HG03558 (cell line): ENCODE data around the gene QKI.
"Not testable (repeated sequence)": the region's sequence is repeated elsewhere in the genome, so short reads cannot be mapped to it uniquely, and the experiment has no call there.

Experiments
- ATAC-seq: cut with Tn5 transposase; IDR thresholded peaks from one replicate; pipeline ENCODE4 v1.9.1; 2021; ENCODE audit warnings: moderate number of reproducible peaks; ENCODE audit not compliant: unreplicated experiment; ENCODE audit errors: extremely low read depth

QKI gene

GRCh38 chr6:163414117-163414945 lies at the start of gene QKI:
Gene QKI, plus strand, starts transcription at chr6:163414718. Its CDS starts 476 bp downstream, at chr6:163415194.
- ATAC-seq, result peak; percentile 18

DNA sequence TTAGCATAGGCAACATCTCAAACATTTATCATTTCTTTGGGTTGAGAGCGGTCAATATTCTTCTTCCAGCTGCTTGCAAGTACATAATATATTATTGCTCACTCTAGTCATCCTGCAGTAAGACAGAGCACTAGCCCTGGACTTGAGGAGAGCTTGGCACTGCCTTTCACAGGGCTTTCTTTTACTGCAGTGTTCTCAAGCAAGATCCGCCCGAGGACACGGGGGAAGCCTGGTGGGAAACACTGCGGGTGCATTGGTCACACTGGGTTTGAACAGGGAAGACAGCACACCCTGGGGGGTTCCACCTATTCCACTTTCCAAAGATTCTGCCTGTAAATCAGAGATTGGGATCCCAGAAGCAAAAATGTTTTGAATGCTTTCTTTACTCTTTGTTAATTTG lies 48.2 kb upstream of the QKI start:
- ATAC-seq, result no peak

DNA sequence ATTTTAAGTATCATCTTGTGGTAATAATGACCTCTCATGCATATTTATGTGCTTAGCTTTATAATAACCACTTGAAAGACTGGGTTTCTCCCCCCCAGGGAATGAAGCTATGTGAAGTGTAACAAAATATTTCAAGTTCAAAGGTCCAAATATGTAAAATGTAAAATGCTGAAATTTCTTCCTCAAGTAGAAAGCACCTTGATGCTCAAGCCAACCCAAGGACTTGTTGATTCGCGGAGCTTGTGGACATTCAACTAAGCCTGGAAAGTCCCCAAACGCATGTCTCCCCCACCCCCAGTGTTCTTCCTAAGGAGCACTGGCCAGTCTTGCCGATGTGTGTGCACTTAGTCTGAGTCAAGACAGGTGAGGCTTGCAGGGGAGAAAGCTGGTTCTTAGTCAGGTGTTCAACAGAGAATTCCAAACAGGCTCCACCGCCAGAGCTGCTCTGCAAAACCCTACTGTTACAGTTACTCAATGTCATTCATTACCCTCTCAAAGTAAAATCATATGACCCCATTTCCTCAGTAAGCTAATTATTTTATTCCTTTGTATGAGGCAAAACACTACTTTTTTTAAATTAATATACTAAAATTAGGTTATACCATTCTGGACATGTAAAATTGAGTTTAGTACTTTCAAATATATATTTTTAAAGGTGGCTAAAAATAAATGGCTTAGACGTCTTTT lies 46.9 kb upstream of the QKI start:
- ATAC-seq, result no peak

DNA sequence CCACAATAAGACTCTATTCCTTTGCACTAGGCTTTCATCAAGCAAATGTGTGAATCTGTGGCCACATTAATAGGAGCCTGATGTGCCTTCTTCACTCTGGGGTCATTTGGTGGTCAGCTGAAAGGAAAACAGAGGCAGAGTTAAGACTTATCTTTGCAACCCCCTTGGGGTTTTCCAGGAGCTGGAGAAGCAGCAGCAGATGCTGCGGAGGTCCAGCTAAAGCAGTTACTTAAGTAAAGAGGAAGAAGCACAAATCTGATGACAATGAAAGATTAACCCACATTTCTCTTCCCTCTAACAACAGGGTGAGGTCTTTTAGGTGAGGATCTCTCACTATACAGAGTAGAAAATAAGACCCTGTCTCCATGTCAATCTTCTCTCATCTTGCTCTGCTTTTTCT lies 45.4 kb upstream of the QKI start:
- ATAC-seq, result no peak

- ATAC-seq, result no peak
Observed at GRCh38 chr6:163369628-163370365, 44.7 kb upstream of the QKI start.

- ATAC-seq, result no peak
Observed at GRCh38 chr6:163370464-163371117, 43.9 kb upstream of the QKI start.

- no peak for ATAC-seq
Observed at GRCh38 chr6:163371129-163371528, 43.4 kb upstream of the QKI start.

DNA sequence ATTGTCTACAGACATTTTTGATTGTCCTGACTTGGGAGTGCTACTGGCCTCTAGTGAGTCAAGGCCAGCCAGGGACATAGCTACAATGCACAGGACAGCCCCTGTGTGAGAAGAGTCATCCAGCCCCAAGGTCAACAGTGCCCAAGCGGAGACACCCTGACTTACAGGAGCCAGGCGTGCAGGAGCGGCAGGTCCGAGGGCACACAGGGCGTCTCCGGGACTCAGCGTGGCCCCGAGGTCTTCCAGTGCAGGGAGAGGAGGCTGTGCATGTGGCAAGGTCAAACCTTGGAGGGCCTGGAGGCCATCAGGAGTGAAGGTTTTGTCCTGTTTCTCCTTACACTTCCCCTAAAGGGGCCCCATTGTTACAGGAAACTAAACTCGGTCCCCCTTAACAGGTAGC lies 41.3 kb upstream of the QKI start:
- no peak for ATAC-seq

DNA sequence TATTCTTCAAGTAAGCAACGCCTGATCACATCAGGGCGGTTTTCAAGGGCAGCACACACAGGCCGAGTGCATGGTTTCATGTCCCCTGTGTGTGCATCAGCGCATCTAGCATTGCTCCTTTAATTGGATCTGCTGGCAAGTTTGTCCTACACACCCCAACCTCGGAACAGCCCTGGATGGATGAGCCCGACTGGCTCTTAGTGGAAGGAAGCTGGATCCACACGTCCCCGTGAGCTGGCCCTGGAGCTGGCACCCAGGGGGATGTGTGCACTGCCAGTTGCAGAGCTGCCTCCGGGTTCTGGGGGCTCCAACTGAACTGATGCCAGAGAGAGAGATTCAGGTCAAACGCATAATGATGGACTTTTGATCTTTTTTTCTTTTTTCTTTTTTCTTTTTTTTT lies 39.2 kb upstream of the QKI start:
- ATAC-seq, result no peak

- no peak for ATAC-seq
Observed at GRCh38 chr6:163376187-163376586, 38.3 kb upstream of the QKI start.

- ATAC-seq, result no peak
Observed at GRCh38 chr6:163377561-163377960, 37.0 kb upstream of the QKI start.

- ATAC-seq, result no peak
Observed at GRCh38 chr6:163380216-163380615, 34.3 kb upstream of the QKI start.

DNA sequence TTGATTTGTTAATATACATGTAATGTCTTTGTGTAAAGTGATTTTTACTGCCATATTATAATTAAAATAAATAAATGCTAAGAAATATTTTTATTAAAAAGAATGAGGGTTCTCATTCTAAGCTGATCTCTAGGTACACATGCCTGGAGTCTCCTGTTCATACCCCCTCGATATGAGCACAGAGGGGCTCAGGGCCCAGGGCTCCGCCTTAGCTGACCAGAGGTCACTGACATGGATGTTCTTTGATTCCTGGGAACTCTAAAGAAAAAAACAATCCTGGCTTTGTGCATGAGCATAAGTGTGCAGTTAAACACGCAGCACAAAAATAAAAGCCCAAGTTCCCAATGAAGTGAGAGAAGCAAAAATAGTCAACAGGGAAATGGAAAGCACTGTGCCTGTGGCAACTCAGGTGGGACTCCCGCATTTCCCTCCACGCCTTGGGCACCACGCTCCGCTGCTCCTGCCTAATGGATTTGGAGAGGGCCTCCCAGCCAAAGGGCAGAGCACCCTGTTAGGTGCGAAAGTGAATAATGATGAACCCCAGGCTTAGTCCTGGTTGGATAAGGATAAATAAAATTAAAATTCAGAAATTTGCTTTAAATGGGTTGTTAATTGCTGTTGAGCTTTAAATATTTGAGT lies 33.3 kb upstream of the QKI start:
- ATAC-seq, result no peak

DNA sequence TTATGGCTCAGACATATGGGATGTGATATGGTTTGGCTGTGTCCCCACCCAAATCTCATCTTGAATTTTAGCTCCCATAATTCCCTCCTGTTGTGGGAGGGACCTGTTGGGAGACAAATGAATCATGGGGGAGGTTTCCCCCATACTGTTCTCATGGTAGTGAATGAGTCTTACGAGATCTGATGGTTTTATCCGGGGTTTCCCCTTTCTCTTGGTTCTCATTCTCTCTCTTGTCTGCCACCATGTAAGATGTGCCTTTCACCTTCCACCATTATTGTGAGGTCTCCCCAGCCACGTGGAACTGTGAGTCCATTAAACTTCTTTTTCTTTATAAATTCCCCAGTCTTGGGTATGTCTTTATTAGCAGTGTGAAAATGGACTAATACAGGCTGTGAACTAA lies 31.1 kb upstream of the QKI start:
- not testable (repeated sequence) for ATAC-seq

DNA sequence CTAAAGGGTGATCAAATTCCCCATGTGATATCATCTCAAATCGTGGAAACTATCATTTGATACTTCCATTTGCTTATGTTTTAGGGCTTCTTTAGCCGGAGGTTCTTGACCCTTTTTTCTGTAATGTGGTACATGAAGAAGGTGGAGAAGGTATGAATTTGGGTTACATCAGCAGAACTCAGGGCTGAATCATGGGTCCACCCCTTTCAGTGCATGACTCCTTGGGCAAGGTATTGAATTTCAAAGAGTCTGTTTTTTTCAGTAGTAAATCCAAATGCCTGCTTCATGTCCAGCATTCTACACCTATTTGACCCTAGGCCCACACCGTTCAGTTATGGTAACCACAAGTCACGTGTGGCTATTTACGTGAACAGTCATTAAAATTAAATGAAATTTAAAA lies 30.6 kb upstream of the QKI start:
- no peak for ATAC-seq

- no peak for ATAC-seq
Observed at GRCh38 chr6:163384510-163384909, 30.0 kb upstream of the QKI start.

DNA sequence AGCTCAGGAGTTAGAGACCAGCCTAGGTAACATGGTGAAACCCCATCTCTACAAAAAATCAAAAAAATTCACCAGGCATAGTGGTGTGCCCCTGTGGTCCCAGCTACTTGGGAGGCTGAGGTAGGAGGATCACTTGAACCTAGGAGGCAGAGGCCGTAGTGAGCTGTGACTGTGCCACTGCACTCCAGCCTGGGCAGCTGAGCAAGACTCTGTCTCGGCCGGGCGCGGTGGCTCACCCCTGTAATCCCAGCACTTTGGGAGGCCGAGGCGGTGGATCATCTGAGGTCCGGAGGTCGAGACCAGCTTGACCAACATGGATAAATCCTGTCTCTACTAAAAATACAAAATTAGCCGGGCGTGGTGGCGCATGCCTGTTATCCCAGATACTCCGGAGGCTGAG lies 29.0 kb upstream of the QKI start:
- ATAC-seq, result not testable (repeated sequence)

DNA sequence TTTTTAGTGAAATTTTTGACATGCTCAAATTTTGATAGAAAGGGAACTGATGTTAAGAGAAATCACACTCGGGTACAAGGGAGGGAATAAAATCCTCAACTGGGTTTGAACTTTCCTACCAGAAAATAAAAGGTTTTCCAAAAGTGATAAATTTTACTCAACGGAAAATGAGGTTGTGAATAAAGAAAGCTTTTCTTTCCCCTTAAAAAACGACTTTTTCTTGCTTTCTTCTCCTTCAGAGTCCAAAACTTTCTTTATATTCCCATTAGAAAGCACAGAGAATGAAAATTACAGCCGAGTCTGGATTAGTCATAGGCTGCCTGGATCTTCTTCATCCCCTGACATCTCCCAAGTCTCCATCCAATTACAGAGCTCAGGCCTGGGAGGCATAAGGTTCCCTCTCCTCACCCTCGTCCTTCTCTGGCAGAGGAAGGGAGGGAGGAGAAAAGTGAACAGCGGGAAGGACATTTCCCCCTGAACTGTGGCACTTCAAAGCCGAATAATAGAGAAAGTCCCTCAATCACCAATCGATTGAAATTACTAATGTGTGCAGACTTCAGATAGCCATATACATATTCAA lies 28.1 kb upstream of the QKI start:
- no peak for ATAC-seq

- ATAC-seq, result no peak
Observed at GRCh38 chr6:163387317-163387716, 27.2 kb upstream of the QKI start.

DNA sequence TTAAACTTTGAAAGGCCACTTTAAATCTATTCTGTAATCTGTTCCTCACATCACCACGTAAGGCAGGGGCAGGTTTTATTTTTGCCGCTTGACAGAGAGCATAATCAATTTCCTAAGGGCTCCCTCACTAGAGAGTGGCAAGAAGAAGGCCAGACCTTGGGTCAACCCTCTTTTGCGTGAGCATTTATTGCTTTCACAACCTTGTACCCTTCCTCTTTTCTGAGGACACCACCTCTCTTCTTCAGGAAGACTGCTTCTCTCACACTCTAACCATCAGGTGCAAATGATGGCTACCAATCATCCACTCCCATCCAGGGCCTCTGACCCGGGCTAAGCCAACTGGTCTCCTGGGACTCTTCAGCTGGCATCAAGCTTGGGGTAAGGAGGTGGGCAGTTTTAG lies 25.2 kb upstream of the QKI start:
- ATAC-seq, result no peak
